Gastrocnemius medialis (tissue), 4 donors: ENCODE measurements around the gene ADARB2.

Experiments
- CTCF ChIP-seq, 5 experiments: fragments of 450-650 bp in 3 of 5; fragments of 200-600 bp in 2 of 5; sonication (generic) in 2 of 5; IDR thresholded peaks in 4 of 5; conservative IDR thresholded peaks in 1 of 5; 1 replicate in 4 of 5; 2 replicates in 1 of 5; pipeline ENCODE4 v1.5.1; 2016 to 2019; ENCODE audit warnings: antibody characterized with exemption in 5 of 5, mild to moderate bottlenecking in 3 of 5, moderate library complexity in 3 of 5
- POLR2A ChIP-seq, 2 donors: fragments of 450-650 bp; IDR thresholded peaks; one replicate each; pipeline ENCODE4 v1.6.1; 2017; ENCODE audit warnings: antibody characterized with exemption in 2 of 2, mild to moderate bottlenecking in 2 of 2, moderate library complexity in 2 of 2

- TF ChIP-seq CTCF (IDR thresholded peaks at IDR 0.05 in 4 of 5, conservative IDR thresholded peaks at IDR 0.05 in 1 of 5) (no peak), POLR2A (IDR thresholded peaks at IDR 0.05) (no peak)
Observed at GRCh38 chr10:1379601-1380000, 357.7 kb downstream of the ADARB2 start.
